ENCODE measurements around the gene POTEJ. TPM values are rescaled to one million over a fixed set of nuclear protein-coding genes. Genes with fewer than 3 reads are reported as not detected.
"Not testable (repeated sequence)": the region's sequence is repeated elsewhere in the genome, so short reads cannot be mapped to it uniquely, and the experiment has no call there.

The POTEJ gene
- total RNA-seq, 1 donor = under 0.01 TPM

- DNase-seq (ENCODE audit: low read depth in 2 of 3, low spot score in 2 of 3) = not testable (repeated sequence)
These were observed 9.5 kb upstream of the POTEJ start for GRCh38 chr2:130601648-130602302.

DNA sequence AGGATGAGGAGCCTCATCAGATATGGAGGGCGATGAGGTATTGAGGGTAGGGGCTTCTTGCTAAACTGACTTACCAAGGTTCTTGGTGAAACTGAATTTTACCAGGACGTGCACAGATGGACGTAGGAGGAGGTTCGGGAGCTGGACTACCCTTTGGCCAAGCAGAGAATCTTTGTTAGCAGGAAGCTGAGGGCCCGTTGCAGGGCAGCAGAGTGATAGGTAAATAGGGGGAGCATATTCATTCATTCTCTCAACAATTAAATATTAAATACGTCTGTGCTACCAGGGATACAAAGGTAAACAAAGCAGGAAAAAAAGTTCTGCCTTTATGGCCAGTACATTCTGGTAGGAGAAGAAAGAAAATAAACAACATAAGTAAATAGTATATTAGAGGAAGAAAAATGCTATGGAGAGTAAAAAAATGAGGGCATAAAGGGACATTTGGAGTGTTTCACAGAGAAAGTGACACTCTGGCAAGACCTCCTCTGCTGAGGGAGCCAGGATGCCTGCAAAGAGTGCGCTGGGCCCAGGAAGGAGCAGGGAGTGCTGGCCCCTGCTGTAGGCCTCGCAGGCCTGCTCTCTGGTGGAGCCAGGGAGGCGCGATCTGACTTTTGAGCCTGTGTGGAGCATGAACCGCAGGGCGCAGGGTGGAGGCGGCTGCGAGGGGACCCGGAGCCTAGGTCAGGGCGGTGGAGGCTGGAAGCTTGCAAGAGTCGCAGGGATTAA lies 2.8 kb upstream of the POTEJ start:
- not testable (repeated sequence) for DNase-seq (ENCODE audit: low read depth in 2 of 3, low spot score in 2 of 3)

GRCh38 chr2:130609002-130609920 lies 2.0 kb upstream of the POTEJ start:
- DNase-seq (ENCODE audit: low read depth in 2 of 3, low spot score in 2 of 3) = not testable (repeated sequence)

DNA sequence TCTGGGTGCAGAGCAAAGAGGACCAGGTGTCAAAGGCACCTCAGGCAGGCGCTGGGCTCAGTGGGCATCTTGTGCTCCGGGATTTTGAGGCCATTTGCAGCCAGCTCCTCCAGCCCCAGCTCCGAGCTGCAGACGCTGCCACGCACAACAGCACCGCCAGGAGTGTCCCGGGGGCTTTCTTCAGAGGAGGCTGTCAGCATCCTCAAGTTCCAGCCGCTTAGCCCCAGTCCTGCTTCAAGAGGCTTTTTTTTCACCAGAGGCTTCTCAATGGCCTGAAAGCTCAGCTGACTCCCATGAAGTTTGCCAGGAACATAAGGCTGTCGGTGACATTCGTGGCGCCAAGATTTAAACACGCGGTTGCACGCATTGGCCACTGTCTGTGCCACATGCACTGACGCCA lies 754 bp upstream of the POTEJ start:
- not testable (repeated sequence) for DNase-seq (ENCODE audit: low read depth in 2 of 3, low spot score in 2 of 3)

DNA sequence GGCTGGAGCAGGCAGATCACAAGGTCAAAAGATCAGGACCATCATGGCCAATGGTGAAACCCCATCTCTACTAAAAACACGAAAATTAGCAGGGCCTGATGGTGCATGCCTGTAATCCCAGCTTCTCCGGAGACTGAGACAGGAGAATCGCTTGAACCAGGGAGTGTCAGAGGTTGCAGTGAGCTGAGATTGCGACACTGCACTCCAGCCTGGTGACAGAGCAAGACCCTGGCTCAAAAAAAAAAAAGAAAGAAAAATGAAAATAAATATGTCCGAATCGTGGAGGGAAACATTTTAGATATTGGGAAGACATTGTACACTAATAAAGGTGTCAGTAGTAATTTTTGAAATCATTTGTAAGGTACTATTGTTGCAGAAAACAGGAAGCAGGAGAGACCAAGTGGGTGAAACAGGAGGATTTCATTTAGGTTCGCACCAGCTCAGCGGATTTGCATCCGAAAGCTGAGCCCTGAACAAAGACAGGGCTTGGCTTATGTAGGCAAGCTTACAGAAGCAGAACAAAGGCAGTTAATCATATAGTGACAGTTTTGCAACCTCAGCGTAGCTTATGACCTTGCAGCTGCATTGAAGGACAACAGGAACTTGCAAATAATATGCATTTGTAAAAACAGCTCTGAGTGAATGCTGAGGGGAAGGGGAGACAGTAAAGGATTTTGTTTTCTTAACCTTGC lies 17.7 kb downstream of the POTEJ start:
- not testable (repeated sequence) for DNase-seq (ENCODE audit: low read depth in 2 of 3, low spot score in 2 of 3)

- DNase-seq (ENCODE audit: low read depth in 2 of 3, low spot score in 2 of 3) = not testable (repeated sequence)
These were observed 27.7 kb downstream of the POTEJ start for GRCh38 chr2:130638973-130639372.

DNA sequence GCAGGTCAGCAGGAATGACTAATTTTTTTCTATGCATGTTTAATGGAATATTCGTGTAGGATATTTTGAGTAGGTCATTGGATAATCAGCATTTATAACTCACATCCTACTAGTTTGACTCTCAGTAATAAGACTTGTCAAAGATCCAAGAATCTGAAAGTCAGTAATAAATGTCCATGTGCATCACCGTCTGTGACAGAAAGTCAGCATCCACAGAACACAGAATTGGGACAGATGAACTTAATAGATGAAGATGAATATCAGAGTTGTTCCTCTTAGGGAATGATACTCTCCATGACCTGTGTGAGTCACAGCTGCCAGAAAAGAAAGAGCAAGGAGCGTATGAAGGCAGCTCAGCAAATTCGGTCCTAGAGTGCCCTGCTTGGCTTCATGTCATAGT lies 30.4 kb downstream of the POTEJ start:
- not testable (repeated sequence) for DNase-seq (ENCODE audit: low read depth in 2 of 3, low spot score in 2 of 3)

DNA sequence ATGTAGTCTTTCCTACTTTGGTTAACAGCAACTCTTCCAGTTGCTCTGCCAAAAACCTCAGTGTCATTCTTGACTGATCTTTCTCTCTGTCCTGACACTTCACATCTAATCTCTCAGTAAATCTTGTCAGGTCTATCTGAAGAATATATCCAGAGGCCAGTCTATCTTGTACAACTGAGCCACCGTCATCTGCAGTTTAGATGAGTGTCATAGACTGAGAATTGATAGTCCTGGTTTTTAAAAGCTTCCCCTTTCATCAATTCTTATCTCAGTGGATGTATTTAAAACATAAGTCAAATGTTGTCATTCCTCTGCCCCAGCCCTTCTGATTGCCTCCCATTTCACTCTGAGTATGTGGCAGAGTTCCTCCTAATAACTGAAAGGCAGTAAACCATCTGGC lies 38.0 kb downstream of the POTEJ start:
- not testable (repeated sequence) for DNase-seq (ENCODE audit: low read depth in 2 of 3, low spot score in 2 of 3)

DNA sequence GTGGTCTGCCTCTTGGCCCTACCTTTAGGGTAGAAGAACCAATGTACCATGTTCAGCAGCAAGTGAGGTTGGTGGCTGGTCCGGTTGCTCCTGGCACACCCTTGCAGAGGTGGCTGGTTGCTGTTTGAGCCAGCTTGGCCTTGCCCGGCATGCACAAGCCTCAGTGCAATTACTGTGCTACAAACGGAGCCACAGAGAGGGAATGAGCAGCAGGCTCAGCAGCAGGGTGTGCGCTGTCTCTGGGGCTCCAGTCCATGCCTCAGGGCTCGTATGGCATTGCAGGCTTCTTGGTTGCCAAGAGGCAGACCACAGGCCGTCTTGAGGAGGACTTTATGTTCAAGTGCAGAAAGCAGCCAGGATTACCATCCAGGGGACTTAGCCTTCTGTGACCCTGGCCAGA lies 53.3 kb downstream of the POTEJ start:
- not testable (repeated sequence) for DNase-seq (ENCODE audit: low read depth in 2 of 3, low spot score in 2 of 3)

GRCh38 chr2:130665596-130665995 lies 54.4 kb downstream of the POTEJ start:
- not testable (repeated sequence) for DNase-seq (ENCODE audit: low read depth in 2 of 3, low spot score in 2 of 3)

GRCh38 chr2:130667516-130667915 lies 56.3 kb downstream of the POTEJ start:
- DNase-seq (ENCODE audit: low read depth in 2 of 3, low spot score in 2 of 3) = not testable (repeated sequence)

- DNase-seq (ENCODE audit: low read depth in 2 of 3, low spot score in 2 of 3) = not testable (repeated sequence)
These were observed 58.9 kb downstream of the POTEJ start for GRCh38 chr2:130670026-130670745.

GRCh38 chr2:130692041-130692770 lies 81.0 kb downstream of the POTEJ start:
- DNase-seq (ENCODE audit: low read depth in 2 of 3, low spot score in 2 of 3) = not testable (repeated sequence)

DNA sequence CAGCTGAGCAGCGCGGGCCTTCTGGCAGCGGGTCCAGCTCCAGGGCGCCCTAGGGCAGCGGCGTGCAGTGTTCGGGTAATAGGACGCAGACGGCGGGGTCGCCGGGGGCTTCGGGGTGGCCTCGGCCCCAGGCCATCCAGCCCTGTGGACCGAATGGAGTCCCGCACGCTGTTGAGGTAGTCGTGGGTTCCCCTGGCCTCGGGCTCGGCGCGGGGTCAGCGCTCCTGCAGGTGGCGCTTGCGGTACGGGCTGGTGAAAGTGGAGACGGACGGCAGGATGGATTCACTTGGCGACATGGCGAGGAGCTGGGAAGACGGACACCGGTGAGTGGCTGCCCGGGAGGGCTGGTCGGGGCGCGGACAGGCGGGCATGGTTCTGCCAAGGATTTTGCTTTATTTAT lies 82.2 kb downstream of the POTEJ start:
- DNase-seq (ENCODE audit: low read depth in 2 of 3, low spot score in 2 of 3) = peak in 2 of 3 donors; percentile 14 to 40

- DNase-seq (ENCODE audit: low read depth in 2 of 3, low spot score in 2 of 3) = not testable (repeated sequence)
These were observed 92.0 kb downstream of the POTEJ start for GRCh38 chr2:130703250-130703649.

Measured in hematopoietic multipotent progenitor cell (in vitro differentiated cells).